Brain microvascular endothelial cell (primary cell): Measurements from ENCODE around the gene ZNF235.
"Not testable (repeated sequence)": the region's sequence is repeated elsewhere in the genome, so short reads cannot be mapped to it uniquely, and the experiment has no call there.

Source experiments
- DNase-seq: peaks from one replicate; pipeline ENCODE4 v3.0.0-alpha.2; 2020
- H3K27ac ChIP-seq: fragments of 250-450 bp; sonication (Bioruptor Pico); 2 replicates; pipeline ENCODE4 v1.5.1; 2020; ENCODE audit warnings: mild to moderate bottlenecking, moderate library complexity
- H3K27me3 ChIP-seq: fragments of 250-450 bp; sonication (Bioruptor Pico); replicated peaks from 2 replicates; pipeline ENCODE4 v1.5.1; 2020; ENCODE audit warnings: mild to moderate bottlenecking
- H3K36me3 ChIP-seq: fragments of 250-450 bp; sonication (Bioruptor Pico); replicated peaks from 2 replicates; pipeline ENCODE4 v1.5.1; 2020; ENCODE audit warnings: mild to moderate bottlenecking
- H3K4me3 ChIP-seq: 2 replicates; pipeline ENCODE4 v1.5.1; 2011; ENCODE audit warnings: low read depth, mild to moderate bottlenecking, control low read depth, low read length, moderate library complexity
- CTCF ChIP-seq: IDR thresholded peaks from 2 replicates; pipeline ENCODE4 v1.5.1; 2011; ENCODE audit warnings: low read depth, mild to moderate bottlenecking, moderate library complexity, low read length, control low read depth, inconsistent platforms; ENCODE audit errors: missing control alignments
- in situ Hi-C: cut with HindIII; loops from 2 replicates; pipeline ENCODE4 v1.10.0; 2017; ENCODE audit warnings: low sequenced_read_pairs, low pct_ligation_motif_present

The ZNF235 gene

DNA sequence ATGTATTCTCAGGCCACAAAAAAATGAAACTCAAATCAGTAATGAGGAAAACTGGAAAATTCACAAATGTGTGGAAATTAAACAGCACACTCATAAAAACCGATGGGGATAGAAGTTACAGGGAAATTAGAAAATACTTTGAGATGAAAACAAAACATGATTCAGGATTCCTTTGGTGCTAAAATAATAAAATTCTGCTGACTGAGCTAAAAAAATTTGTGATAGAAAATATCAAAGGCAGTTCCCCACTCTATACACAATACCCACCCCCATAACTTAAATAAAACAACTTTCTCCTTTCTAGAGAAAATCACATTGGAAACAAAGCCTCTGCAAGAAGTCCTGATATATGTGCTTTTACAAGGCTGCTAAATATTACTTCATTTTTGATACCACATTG, 46.7 kb downstream of the ZNF235 start:
- DNase-seq, result no peak
- H3K27me3 ChIP-seq, result no peaks in the 10 kb centered on the region
- in situ Hi-C loops, result no loop called here
- no peak for TF ChIP-seq CTCF
- H3K4me3 ChIP-seq, result no peak overlapping the region
- H3K36me3 ChIP-seq, result no peaks in the 10 kb centered on the region
- H3K27ac ChIP-seq, result no peak overlapping the region

DNA sequence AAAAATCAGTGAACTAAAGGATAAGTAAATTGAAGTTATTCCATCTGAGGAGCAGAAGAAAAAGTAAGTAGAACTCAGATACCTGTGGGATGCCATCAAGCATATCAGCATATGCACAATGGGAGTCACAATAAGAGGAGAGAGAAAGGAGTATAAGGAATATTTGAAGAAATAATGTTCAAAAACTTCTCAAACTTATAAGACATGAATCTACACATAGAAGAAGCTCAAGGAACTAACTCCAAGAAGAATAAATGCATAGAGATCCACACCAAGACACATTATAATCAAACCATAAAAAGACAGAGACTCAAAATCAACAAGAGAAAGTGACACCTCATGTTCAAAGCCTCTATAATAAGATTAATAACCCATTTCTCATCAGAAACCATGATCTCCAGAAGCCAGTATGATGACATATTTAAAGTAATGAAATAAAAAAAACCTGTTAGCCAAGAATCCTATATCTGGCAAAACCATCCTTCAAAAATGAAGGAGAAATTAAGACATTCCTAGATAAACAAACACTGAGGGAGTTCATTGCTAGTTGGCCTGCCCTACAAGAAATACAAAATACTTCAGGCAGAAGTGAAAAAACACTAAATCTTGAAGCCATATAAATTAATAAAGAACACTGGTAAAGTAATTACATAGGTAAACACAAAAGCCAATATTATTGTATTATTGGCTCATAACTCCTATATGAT, 49.0 kb downstream of the ZNF235 start:
- Histone ChIP-seq H3K36me3 (no peaks in the 10 kb centered on the region), H3K27ac (no peak overlapping the region), H3K4me3 (no peak overlapping the region), H3K27me3 (no peaks in the 10 kb centered on the region)
- no peak for DNase-seq
- in situ Hi-C loops, result no loop called here
- TF ChIP-seq CTCF, result no peak

GRCh38 chr19:44254496-44254895, 50.3 kb downstream of the ZNF235 start:
- H3K27me3 ChIP-seq, result no peaks in the 10 kb centered on the region
- no peak for TF ChIP-seq CTCF
- H3K27ac ChIP-seq, result no peak overlapping the region
- no peak for DNase-seq
- no peak overlapping the region for H3K4me3 ChIP-seq
- no peaks in the 10 kb centered on the region for H3K36me3 ChIP-seq
- in situ Hi-C loops, result no loop called here

- H3K4me3 ChIP-seq, in situ Hi-C loops, H3K27ac ChIP-seq, H3K36me3 ChIP-seq, H3K27me3 ChIP-seq, DNase-seq: not testable (repeated sequence)
These were observed 51.4 kb downstream of the ZNF235 start for GRCh38 chr19:44253392-44253791.

DNA sequence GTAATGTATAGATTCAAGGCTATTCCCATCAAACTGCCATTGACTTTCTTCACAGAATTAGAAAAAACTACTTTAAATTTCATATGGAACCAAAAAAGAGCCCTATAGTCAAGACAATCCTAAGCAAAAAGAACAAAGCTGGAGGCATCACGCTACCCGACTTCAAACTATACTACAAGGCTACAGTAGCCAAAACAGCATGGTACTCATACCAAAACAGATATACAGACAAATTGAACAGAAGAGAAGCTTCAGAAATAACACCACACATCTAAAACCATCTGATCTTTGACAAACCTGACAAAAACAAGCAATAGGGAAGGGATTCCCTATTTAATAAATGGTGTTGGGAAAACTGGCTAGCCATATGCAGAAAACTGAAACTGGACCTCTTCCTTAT, 52.5 kb downstream of the ZNF235 start:
- H3K4me3 ChIP-seq, DNase-seq, in situ Hi-C loops, H3K36me3 ChIP-seq, H3K27ac ChIP-seq, H3K27me3 ChIP-seq: not testable (repeated sequence)

- Histone ChIP-seq H3K27me3 (no peaks in the 10 kb centered on the region), H3K36me3 (peaks cover 30% of the 10 kb centered on the region), H3K27ac (no peak overlapping the region), H3K4me3 (no peak overlapping the region)
- no peak for TF ChIP-seq CTCF
- DNase-seq, result no peak
- in situ Hi-C loops, result no loop called here
These were observed 68.4 kb downstream of the ZNF235 start for GRCh38 chr19:44236384-44236783.
